ENCODE data around the gene C16orf95.

C16orf95 gene

DNA sequence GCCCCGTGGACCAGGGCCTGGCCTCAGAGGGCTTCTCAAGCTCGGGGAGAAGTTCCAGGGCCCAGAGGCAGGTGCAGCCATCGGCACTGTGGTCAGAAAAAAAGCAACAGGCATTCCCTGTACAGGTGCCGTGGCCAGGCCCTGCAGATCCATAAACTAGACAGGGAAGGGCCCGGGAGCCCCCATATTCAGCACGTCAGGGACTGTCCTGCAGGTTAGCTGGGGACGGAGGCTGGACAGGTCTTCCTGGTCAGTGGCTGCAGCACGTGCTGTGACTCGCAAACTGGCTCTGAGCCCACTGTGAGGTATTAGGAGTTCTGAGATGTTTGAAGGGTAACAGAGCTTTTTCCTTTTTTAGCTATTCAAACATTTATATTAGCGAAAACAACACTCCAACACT, 15.0 kb upstream of the C16orf95 start:
- no peak for DNase-seq (ENCODE audit: low read depth)

DNA sequence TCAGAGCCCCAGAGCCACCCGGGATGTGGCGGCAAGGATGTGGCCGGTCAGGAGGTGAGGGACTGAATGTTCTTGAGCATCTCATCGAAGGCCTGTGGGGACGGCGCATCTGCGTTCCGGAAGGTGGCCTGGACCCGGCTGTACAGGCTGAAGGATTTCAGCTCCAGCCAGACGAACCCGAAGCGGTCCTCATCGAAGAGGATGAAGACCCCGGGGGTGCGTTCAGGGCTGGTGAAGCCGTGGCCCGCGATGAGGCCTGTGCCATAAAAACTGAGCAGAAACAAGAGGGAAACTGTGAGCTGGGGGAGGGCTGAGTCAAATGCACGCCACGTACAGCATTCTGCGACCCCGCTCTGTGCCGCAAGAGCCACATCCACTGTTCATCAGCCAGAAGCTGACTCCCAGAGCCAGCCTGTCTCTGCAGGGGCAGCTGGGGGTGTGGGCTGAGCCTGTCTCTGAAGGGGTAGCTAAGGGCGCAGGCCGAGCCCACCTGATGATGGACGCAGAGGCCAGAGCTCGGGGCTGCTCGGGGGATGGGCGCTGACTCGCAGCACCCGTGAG, 14.1 kb upstream of the C16orf95 start:
- no peak for DNase-seq (ENCODE audit: low read depth)

DNA sequence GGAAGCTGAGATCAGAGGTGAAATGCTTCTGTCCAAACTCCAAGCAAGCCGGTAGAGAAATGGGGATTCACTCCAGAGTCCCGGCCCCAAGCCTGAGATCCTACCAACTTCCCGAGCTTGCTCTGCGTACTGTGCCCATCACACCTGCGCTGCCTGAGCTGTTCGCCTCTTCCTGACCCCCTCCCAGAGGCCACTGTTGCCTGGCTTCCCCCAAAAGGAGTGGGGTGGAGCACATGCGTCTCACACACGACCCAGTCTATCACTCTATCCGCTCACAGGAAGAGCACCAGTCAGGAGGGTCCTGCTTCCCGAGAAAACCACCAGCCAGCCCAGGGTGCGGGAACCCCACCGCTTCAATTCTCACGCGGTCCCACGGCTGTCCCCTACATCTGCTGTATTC, 13.5 kb upstream of the C16orf95 start:
- DNase-seq (ENCODE audit: low read depth), result no peak

DNA sequence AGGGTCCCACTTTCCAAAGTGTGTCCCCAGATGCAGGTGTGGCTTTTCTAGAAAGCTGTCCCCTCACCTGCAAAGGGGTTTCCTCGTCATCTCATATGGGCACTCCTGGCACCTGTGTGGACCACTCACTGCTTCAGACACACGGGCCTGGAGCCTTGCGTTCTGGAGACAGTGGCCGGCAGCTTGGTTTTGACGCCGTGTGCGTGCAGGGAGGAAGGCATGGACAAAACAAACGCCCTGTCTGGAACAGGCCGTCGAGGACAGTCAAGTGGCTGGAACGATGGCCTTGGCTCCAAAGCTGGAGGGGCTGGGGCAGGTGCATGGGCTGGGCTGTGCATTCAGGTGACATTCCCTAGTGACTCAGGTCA, 13.0 kb upstream of the C16orf95 start:
- DNase-seq (ENCODE audit: low read depth), result no peak

DNA sequence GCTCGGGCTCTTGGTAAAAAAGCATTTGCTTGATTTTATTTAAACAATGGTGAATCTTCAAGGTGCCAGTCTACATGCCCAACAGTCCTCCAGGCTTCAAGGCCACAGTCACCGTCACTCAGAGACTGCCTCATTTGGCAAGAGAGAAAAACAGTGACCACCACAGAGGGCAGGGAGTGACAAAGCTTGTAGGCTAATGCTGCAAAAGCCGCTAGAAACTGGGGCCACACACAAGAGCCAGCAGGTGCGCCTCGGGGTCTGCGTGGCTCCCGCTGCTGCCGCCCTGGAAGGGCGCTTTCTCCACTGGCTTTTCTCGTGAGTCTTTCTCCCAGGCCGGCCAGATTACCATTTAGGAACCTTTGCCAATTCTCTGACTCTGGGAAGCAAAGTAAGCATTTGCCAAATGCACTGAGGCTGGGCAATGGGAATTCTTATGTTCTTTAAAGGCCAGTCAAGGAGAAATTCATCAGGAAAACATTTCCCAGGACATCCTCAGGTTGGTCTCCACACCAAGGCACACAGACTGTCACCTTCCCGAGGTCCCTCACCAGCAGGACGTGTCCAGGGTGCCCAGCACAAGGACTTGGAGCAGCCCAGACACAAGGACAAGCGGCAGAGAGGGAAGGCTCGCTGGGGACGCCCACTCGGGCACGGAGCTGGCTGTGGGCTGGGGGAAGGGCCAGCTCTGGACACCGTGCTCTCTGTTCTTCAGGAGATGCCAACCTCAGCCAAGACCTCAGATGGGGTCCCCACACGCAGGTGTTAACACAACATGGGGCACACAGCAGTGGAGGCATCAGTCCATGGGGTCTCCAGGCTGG, 12.5 kb upstream of the C16orf95 start:
- no peak for DNase-seq (ENCODE audit: low read depth)

DNA sequence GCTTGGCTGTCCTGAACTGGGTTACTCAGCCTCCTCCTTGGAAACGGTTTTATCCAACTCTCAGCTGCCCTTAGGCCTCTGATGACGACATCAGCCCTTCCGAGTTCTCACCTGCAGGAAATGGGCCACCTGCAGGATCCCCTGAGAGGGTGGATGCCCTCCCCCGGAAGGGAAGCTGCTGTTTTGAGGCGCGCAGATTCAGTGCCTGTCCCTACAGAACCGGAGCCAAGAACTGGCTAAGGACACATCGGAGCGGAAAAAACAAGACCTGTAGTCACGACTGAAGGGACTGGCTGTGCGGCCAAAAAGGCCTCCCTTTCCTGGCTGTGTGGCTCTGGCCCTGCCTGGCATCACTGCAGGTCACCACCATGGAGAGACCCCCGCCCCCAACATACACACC, 11.7 kb upstream of the C16orf95 start:
- DNase-seq (ENCODE audit: low read depth), result no peak

DNA sequence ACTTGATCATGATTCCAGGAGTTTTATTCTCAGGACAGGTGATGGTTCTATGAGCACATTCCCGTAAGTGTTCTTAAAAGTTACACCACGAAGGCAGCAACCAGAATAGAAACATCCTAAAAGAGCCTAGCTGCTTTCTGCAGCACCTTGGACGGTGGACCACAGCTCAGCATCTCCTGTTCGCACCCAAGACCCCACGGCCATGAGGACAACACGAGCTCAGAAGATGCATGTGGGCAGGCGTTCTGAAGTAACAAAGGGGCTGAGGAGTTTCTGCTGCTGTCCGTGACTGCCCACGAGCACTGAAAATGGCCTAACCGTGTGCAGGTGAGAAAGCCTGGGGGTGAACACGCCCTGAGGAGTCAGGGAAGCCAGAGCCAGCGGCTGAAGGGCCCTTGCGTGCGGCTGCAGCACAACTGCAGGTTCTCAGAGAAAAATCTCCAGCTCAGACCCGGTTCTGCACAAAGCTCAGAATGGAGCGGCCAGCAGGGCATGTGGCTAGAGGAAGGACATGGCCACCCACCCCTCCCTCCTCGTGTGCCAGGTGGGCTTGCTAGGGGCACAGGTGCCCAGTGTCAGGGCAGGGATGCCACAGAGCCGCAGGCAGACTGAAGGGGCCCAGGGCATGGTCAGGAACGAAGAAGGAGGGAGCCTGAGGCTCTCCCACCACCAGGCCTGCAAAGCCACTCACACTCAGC, 10.8 kb upstream of the C16orf95 start:
- DNase-seq (ENCODE audit: low read depth), result no peak

DNA sequence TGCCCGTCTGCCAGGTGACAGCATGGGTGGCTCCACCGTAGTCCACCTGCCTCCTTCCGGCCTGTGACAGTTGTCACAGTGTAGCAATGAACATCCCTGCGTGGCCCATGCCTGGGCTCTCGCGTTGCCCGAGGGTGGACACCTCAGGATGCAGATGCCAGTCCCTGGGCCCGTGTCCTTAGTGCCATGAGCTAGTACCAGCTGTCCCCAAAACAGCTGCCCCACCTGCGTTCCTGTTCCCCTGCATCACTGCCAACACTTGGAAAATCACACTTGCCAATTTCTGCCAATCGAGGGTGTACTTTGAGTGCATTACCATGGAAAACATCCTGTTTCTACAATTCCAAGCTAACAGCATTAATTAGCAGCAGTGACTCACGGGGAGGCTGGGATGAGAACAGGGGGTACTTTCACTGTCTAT, 9.0 kb upstream of the C16orf95 start:
- no peak for DNase-seq (ENCODE audit: low read depth)

DNA sequence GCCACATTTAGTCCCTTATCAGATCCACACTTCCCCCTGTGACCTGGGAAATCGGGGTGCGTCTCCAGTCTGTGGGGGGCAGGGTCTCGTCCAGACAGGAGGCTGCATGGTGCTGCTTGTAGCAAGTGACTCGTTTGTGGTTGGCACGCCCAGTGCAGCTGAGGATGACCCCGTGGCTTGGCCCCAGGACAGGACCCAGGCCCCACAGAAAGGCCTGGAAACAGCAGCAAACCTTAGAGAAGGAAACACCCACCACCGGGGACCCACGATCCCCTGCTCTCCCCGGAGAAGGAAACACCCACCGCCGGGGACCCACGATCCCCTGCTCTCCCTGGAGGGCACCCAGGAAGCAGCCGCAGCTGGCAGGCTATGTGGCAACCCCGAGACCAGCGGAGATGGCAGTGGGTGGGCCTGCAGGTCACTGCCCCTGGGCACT, 8.2 kb upstream of the C16orf95 start:
- no peak for DNase-seq (ENCODE audit: low read depth)

DNA sequence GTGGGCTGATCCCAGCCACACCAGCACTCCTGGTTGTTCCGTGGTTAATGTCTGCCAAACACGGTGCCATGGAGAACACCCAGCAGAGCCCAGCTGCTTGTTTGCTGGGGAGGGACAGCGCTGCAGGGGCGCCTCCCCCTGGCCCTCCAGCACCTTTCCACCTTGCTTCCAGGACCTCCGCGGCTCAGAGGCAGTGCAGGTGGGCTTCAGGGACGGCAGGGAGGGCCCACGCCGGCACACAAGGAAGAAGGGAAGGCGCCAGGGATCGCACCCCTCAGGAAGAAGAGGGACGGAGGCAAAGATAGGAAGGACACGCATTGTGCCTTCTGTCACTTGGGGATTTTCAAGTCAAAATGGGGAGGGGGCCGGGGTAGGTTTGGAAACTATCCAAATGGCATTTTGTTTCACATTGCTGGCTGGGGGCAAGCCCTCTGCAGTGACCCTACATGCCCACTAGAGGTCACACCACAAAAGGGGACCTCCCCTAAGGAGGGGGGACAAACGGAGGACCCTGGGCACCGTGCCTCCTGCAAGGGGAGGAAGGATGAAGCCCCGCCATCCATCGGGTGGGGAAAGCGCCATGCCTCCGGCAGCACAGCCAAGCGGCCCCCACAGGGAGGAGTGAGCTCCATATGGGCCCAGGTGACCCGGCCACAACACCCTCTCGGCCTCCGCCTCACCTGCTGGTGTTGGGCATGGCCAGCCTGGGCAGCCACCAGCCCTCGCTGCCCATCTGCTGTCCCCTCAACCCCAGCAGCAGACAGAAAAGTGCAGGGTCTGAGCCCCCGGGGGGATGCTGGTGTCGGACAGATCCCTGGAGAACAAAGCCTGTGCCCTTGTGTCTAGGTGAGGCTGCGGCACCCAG, 7.5 kb upstream of the C16orf95 start:
- DNase-seq (ENCODE audit: low read depth), result peak; percentile 19

DNA sequence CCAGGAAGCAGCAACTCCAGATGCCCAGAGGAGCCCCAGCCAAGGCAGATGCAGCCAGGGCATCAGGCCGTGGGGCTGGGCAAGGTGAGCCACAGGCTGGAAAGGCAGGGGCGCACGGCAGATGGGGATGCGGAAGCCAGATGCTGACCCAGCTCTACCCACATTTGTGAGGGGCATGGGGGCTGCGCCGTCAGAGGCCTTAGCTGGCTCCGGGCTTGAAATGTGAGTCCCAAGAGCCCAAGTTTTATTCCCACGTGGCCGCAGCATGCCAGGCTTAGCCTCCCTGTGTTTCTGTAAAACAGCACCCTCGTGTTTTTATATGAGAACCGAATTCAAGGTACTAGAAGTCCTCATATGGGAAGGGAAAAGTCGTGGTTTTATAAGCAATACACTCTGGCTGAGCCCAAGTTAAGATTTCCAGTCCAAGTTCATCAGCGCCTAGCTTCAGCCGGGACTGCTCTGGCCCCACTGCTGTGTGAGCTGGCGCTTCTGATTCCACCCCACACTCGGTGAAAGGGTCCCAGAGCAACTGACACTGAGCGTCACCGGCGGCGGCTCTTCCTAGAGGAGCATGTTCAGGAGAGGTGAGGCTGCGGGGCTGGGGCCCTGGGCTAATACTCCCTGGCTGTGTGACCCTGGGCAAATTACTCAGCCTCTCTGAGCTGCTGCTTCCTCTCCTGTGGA, 6.7 kb upstream of the C16orf95 start:
- DNase-seq (ENCODE audit: low read depth), result no peak

DNA sequence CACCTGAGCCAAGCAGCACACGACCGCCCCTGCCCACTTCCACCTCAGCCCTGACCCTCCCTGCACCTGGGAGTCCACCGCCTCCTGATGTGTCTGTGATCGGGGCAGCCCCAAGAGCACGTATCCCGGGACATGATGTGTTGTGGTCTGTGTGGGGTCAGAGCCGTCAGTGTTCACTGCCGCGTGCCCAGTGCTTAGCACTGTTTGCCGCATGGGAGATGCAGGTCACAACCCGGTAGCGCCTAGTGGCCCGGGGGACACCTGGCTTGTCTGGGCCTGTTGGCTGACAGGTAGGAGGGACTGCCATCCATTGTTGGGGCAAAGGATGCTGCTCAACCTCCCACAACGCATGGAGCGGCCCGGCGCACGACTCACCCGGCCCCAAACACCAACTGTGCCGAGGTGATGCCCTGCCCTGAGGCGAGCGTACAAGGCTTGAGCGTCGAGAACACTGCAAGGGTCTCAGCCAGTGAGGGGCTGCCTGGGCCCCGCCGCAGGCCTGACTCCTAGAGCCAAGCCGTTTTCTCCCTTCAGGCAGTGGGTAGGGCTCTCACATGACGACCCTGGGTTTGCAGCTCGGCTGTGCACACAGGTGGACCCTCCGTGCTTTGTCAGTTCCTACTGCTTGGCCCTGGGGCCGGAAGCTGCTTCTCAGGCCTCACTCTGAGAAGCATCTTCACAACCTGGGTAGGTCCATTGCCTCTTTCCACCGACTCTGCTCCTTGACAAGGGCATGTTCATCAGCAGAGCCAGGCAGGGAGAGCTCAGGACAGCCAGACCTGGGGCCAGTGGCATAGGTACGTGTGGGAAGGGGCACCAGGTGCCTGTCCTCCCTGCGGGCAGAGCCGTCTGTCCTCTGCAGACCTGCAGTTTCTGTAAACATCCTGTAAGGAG, 5.9 kb upstream of the C16orf95 start:
- DNase-seq (ENCODE audit: low read depth), result no peak

DNA sequence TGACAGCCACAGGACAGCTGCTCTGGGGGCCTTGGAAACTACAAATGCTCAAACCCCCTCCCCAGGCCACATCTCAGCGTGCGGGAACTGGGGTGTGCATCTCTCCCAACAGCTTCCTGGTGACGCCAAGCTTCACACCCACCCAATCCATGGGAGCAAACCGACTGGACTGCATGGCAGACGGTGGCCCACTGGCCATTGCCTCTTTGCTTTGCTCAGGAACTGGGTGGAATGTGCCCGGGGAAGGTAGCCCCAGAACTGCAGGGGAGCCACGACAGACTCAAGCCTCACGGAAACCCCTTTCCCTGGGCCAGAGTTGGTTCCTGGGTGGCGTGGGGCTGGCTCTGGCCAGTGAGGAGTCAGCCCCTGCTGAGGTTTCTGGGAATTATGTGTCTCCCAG, 5.2 kb upstream of the C16orf95 start:
- no peak for DNase-seq (ENCODE audit: low read depth)

DNA sequence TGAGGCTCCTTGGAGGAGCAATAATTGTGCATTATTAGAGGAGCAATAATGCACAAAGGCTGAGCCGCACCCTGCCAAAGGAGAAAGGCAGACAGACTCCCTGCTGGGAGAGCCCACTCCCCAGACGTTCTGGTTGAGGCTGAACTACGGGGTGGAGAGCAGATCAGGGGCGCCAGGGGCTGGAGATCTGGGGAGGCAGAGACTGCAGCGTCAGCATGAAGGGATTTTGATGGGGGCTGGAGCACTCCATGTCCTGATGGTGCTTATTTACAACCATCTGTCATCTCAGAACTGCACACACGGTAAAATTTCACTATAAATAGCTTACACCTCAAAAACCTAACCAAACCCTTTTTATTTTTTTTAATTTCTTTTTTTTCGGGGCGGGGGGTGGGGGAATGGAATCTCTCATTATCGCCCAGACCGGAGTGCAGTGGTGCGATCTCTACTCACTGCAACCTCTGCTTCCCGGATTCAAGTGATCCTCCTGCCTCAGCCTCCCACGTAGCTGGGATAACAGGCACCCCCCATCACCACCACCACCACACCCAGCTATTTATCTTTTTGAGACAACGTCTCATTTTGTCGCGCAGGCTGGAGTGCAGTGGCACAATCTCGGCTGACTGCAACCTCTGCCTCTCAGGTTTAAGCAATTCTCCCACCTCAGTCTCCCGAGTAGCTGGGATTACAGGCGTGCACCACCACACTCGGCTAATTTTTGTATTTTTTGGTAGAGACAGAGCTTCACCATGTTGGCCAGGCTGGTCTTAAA, 4.3 kb upstream of the C16orf95 start:
- no peak for DNase-seq (ENCODE audit: low read depth)

DNA sequence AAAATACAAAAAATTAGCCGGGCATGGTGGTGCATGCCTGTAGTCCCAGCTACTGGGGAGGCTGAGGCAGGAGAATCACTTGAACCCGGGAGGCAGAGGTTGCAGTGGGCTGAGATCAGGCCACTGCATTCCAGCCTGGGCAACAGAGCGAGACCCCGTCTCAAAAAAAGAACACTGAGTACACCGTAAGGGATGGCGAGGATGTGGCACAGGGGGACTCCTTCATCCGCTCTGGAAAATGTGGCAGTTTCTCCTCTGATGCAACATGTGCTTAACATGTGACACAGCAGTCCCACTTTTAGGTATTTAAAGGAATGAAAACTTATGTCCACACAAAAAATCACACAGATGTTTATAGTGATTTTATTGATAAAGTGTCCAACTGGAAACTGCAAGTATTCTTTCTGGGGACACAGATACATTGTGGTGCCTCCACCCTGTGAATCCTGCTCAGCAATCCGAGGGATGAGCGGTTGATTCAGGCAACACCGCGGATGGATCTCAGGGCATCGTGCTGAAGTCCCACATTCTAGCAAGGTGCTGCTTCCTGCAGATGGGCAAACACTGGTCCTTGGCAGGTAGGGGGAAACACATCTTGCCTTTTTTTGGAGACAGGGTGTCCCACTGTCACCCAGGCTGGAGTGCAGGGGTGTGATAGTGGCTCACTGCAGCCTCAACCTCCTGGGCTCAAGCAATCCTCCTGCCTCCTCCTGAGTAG, 3.5 kb upstream of the C16orf95 start:
- no peak for DNase-seq (ENCODE audit: low read depth)

DNA sequence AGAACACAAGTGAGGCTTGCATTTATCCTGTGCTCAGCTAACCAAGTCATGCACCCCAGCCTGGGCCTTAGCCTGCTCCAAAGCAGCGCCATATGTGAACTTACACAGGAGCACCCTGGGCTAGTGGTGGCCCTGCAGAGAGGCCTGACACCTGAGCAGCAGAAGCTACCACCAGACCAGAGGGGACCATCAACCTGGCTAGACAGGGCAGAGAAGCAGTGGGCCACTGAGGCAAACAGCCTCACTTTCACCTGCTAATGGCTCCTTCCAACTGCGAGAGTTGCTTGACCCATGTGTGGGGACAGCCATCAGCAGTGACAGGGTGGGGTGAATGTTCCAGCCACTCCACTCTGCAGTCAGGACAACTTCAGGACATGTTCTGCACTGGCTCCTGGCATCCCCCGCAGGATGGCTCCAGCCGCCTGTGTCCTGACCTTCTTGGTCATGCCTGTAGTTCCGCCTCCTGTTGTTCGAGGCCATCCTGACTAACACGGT, 2.9 kb upstream of the C16orf95 start:
- no peak for DNase-seq (ENCODE audit: low read depth)

DNA sequence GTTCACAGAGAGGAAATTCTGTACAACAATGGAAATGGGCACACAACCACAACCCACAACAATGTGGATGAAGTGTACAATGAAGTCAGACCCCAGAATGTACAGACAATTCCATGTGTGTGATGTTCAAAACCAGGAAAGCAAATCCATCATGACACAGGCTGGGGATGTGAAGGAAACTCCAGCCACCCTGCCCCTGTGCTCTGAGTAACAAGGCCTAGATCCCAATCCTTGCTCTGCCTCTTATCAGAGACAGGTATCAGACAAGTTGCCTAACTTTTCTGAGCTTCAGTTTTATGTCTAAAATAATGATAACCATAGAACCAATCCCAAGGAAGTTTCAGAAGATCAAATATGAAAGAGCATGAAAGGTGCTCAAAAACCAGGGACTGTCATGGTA, 1.8 kb upstream of the C16orf95 start:
- no peak for DNase-seq (ENCODE audit: low read depth)

DNA sequence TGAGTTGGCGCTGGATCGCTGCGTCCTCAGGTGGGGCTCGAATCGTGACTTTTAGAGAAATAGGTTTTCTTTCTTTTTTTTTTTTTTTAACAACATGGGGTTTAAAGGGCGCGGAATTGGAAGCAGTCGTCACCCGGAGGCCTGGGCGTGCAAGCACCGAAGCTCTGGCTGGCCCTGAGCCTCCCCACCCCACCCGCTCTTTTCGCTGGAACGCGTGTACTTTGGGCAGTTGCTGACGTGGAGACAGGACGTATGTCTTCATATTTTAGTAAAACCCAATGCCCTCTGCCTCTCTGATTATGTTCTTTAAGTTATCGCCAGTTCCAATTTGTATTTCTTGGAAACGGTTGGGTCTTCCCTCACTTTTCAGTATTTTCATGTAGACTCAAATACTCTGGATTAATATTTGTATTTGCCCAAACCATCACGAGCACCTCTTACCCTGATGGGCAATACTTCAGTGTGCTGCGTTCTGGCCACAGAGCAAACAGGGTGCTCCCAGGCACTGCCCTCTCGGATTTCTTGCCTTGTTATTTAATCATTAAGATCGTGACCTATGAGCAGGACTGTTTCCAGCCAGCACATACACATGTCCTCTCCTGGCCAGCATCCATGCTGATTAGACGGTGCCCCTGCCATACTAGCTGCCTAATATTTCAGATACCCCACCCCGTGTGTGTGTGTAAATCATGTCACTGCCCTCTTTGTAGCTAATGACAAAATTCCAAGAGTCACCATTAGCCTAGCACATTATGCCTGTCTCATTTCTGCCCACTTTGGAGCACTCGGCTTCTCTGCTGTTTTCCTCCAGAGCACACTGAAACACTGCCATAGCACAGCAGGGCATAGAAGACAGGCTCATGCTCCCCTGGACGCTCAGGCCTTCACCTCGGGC, 805 bp upstream of the C16orf95 start:
- peak; percentile 14 for DNase-seq (ENCODE audit: low read depth)
